OCI-LY1 (cell line): ENCODE data around the gene ATP7B.
A peak's percentile ranks its signal among the peaks of the same experiment; 100 is the strongest.

ENCODE experiments used
- H2AFZ ChIP-seq: fragments of 200-600 bp; sonication (generic), shearing (Covaris generic); 2 replicates; pipeline ENCODE4 v1.6.0; 2014; ENCODE audit warnings: antibody characterized with exemption, mild to moderate bottlenecking, low read length
- H3F3A ChIP-seq: fragments of 200-600 bp; sonication (generic), shearing (Covaris generic); 2 replicates; pipeline ENCODE4 v1.6.0; 2014; ENCODE audit warnings: mild to moderate bottlenecking, antibody characterized with exemption, low read length, moderate library complexity; ENCODE audit not compliant: insufficient read depth
- H3K27ac ChIP-seq: fragments of 200-600 bp; sonication (generic); 2 replicates; pipeline ENCODE4 v1.5.1; 2014; ENCODE audit warnings: low read length, mixed run types, mild to moderate bottlenecking, low read depth; ENCODE audit not compliant: poor library complexity, severe bottlenecking
- H3K27me3 ChIP-seq: fragments of 200-600 bp; sonication (generic); 2 replicates; pipeline ENCODE4 v1.6.0; 2014; ENCODE audit warnings: antibody characterized with exemption, mild to moderate bottlenecking, low read length, moderate library complexity; ENCODE audit not compliant: insufficient read depth
- H3K36me3 ChIP-seq: fragments of 200-600 bp; sonication (generic); 2 replicates; pipeline ENCODE4 v1.6.1; 2014; ENCODE audit warnings: mild to moderate bottlenecking, antibody characterized with exemption, low read length, moderate library complexity, mixed read lengths; ENCODE audit not compliant: insufficient read depth
- H3K4me1 ChIP-seq: fragments of 200-600 bp; sonication (generic); 2 replicates; pipeline ENCODE4 v1.5.1; 2014; ENCODE audit warnings: mild to moderate bottlenecking, low read length, moderate library complexity; ENCODE audit not compliant: insufficient read depth, severe bottlenecking
- H3K4me2 ChIP-seq: fragments of 200-600 bp; sonication (generic), shearing (Covaris generic); 2 replicates; pipeline ENCODE4 v1.6.1; 2014; ENCODE audit warnings: low read length
- H3K4me3 ChIP-seq: fragments of 200-600 bp; sonication (generic); 2 replicates; pipeline ENCODE4 v1.5.1; 2014; ENCODE audit warnings: low read length, low read depth, mild to moderate bottlenecking, mixed read lengths; ENCODE audit not compliant: poor library complexity, severe bottlenecking
- H3K79me2 ChIP-seq: fragments of 200-600 bp; shearing (Covaris generic); 2 replicates; pipeline ENCODE4 v1.6.1; 2016; ENCODE audit warnings: mixed run types, low read length, mixed read lengths; ENCODE audit not compliant: insufficient read depth
- H3K9ac ChIP-seq: fragments of 200-600 bp; sonication (generic), shearing (Covaris generic); 2 replicates; pipeline ENCODE4 v1.6.1; 2014; ENCODE audit warnings: mild to moderate bottlenecking, low read length, mixed read lengths
- H3K9me2 ChIP-seq: fragments of 200-600 bp; sonication (generic), shearing (Covaris generic); 2 replicates; pipeline ENCODE4 v1.6.1; 2014; ENCODE audit warnings: low read depth, mild to moderate bottlenecking, low read length, mixed read lengths
- H3K9me3 ChIP-seq: fragments of 200-600 bp; shearing (Covaris generic); 2 replicates; pipeline ENCODE4 v1.6.1; 2014; ENCODE audit warnings: low read length, mixed read lengths
- H4K20me1 ChIP-seq: fragments of 200-600 bp; sonication (generic), shearing (Covaris generic); 2 replicates; pipeline ENCODE4 v1.6.0; 2016; ENCODE audit warnings: mild to moderate bottlenecking, low read length; ENCODE audit not compliant: insufficient read depth
- EZH2 ChIP-seq: fragments of 200-600 bp; sonication (generic), shearing (Covaris generic); IDR thresholded peaks from 2 replicates; pipeline ENCODE4 v1.8.0; 2017; ENCODE audit warnings: borderline replicate concordance, mixed run types, mild to moderate bottlenecking, antibody characterized with exemption, low read length, moderate library complexity, mixed read lengths
- TF ChIP-seq, protein P1 (sequence below): fragments of 200-600 bp; sonication (generic), shearing (Covaris generic); IDR thresholded peaks from 2 replicates; pipeline ENCODE4 v1.5.1; 2017; ENCODE audit warnings: mild to moderate bottlenecking, antibody characterized with exemption, low read length, moderate library complexity, mixed read lengths

The ATP7B gene

DNA sequence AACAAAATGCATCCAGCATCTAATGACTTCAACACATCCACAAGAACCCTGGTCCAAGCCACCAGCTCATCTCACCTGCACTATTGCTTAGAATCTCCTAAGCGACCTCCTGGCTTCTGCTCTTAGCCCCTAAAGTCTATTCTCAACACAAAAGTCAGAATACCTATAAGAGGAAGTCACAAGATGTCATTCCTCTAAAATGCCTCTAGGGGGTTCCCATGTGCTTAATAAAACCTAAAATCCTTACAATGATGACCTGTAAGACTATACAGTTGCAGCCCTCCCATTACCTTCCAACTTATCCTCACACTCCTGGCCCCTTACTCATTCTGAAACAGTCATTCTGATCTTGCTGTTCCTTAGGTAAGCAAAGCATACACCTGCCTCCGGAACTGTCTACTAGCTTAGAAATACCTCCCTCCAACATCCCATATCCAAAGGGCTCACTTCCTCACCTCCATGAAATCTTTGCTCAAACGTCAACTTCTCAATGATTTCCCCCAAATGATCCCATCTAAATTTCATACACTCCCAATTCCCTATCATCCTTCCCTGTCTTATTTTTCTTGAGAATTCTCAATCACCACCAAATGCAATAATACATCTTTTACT is 10.0 kb downstream of the ATP7B start:
- H3K9ac ChIP-seq: no peak overlapping the region
- H3K4me1 ChIP-seq: no peaks in the 10 kb centered on the region
- no peak for TF ChIP-seq EZH2
- TF ChIP-seq, protein P1, sequence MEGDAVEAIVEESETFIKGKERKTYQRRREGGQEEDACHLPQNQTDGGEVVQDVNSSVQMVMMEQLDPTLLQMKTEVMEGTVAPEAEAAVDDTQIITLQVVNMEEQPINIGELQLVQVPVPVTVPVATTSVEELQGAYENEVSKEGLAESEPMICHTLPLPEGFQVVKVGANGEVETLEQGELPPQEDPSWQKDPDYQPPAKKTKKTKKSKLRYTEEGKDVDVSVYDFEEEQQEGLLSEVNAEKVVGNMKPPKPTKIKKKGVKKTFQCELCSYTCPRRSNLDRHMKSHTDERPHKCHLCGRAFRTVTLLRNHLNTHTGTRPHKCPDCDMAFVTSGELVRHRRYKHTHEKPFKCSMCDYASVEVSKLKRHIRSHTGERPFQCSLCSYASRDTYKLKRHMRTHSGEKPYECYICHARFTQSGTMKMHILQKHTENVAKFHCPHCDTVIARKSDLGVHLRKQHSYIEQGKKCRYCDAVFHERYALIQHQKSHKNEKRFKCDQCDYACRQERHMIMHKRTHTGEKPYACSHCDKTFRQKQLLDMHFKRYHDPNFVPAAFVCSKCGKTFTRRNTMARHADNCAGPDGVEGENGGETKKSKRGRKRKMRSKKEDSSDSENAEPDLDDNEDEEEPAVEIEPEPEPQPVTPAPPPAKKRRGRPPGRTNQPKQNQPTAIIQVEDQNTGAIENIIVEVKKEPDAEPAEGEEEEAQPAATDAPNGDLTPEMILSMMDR: peak; percentile 76
- no peak overlapping the region for H3K4me2 ChIP-seq
- no peaks in the 10 kb centered on the region for H3K9me3 ChIP-seq
- no peak overlapping the region for H2AFZ ChIP-seq
- H3K9me2 ChIP-seq: no peaks in the 10 kb centered on the region
- no peaks in the 10 kb centered on the region for H3K36me3 ChIP-seq
- H3K27me3 ChIP-seq: peaks cover 8% of the 10 kb centered on the region; the same call in 1 of the 2 replicates
- no peaks in the 10 kb centered on the region for H3F3A ChIP-seq
- H3K79me2 ChIP-seq: no peaks in the 10 kb centered on the region
- no peak overlapping the region for H3K4me3 ChIP-seq
- H3K27ac ChIP-seq: no peak overlapping the region
- no peaks in the 10 kb centered on the region for H4K20me1 ChIP-seq

GRCh38 chr13:51999921-52000320 is 11.3 kb downstream of the ATP7B start:
- no peak for TF ChIP-seq EZH2
- TF ChIP-seq, protein P1: no peak
- Histone ChIP-seq H3K36me3 (no peaks in the 10 kb centered on the region), H3K4me3 (no peak overlapping the region), H3K4me1 (no peaks in the 10 kb centered on the region), H2AFZ (no peak overlapping the region), H3F3A (no peaks in the 10 kb centered on the region), H3K9ac (no peak overlapping the region), H3K79me2 (no peaks in the 10 kb centered on the region), H3K27me3 (0 out of 2 replicates have a peak, but pooled peaks cover 8% of the 10 kb centered on the region), H3K9me2 (no peaks in the 10 kb centered on the region), H3K9me3 (no peaks in the 10 kb centered on the region), H4K20me1 (no peaks in the 10 kb centered on the region), H3K4me2 (no peak overlapping the region), H3K27ac (no peak overlapping the region)

GRCh38 chr13:51999510-51999911 is 11.7 kb downstream of the ATP7B start:
- Histone ChIP-seq H4K20me1 (no peaks in the 10 kb centered on the region), H3K9ac (no peak overlapping the region), H3K36me3 (no peaks in the 10 kb centered on the region), H3K9me3 (no peaks in the 10 kb centered on the region), H3K4me1 (no peaks in the 10 kb centered on the region), H3K79me2 (no peaks in the 10 kb centered on the region), H3F3A (no peaks in the 10 kb centered on the region), H3K4me2 (no peak overlapping the region), H2AFZ (no peak overlapping the region), H3K4me3 (no peak overlapping the region), H3K27ac (no peak overlapping the region), H3K9me2 (no peaks in the 10 kb centered on the region), H3K27me3 (0 out of 2 replicates have a peak, but pooled peaks cover 4% of the 10 kb centered on the region)
- TF ChIP-seq, protein P1: no peak
- TF ChIP-seq EZH2: no peak
